SK-N-SH (cell line): ENCODE results near the gene SLC25A47. TPM values are rescaled to one million over a fixed set of nuclear protein-coding genes. Genes with fewer than 3 reads are reported as not detected.

ENCODE experiments used
- CTCF ChIA-PET: fragments of 300-600, 350-600 bp; formaldehyde crosslinking; extraction: SDS; loops from one replicate; lab custom pipeline; 2021; lab: Yijun Ruan, JAX
- POLR2A ChIA-PET: fragments of 350-600 bp; sonication (Branson Sonifier 250); formaldehyde crosslinking; extraction: SDS; loops from one replicate; lab custom pipeline; 2020; ENCODE audit warnings: antibody characterized with exemption, inconsistent platforms; lab: Yijun Ruan, JAX
- DNase-seq: peaks from one replicate; pipeline ENCODE4 v3.0.0; 2012
- H2AFZ ChIP-seq: fragments of 200-600 bp; sonication (generic); 2 replicates; pipeline ENCODE4 v1.8.1; 2016; ENCODE audit warnings: antibody characterized with exemption, mild to moderate bottlenecking, low read depth
- H3F3A ChIP-seq: fragments of 200-600 bp; sonication (generic); replicated peaks from 2 replicates; pipeline ENCODE3; 2016; ENCODE audit warnings: antibody characterized with exemption, mild to moderate bottlenecking; ENCODE audit not compliant: insufficient read depth
- H3K27ac ChIP-seq, 2 experiments: fragments of 200-500 bp in 1 of 2; fragments of 200-600 bp in 1 of 2; sonication (Bioruptor generic) in 1 of 2; sonication (generic), shearing (Covaris generic) in 1 of 2; 2 replicates each; pipeline versions ENCODE4 v1.5.1 to v1.6.1; 2014 to 2016; ENCODE audit warnings: low read depth in 2 of 2, inconsistent platforms in 1 of 2, low read length in 1 of 2, mild to moderate bottlenecking in 1 of 2, mixed read lengths in 1 of 2
- H3K27me3 ChIP-seq: fragments of 200-600 bp; sonication (generic), shearing (Covaris generic); 2 replicates; pipeline ENCODE4 v1.6.1; 2016; ENCODE audit warnings: mixed run types; ENCODE audit not compliant: insufficient read depth
- H3K36me3 ChIP-seq, 2 experiments: fragments of 200-500 bp in 1 of 2; fragments of 200-600 bp in 1 of 2; sonication (Bioruptor generic) in 1 of 2; sonication (generic) in 1 of 2; replicated peaks in 1 of 2; 2 replicates each; pipeline versions ENCODE3 to v1.5.1; 2014 to 2016; ENCODE audit warnings: low read length in 1 of 2, mild to moderate bottlenecking in 1 of 2; ENCODE audit not compliant: insufficient read depth in 2 of 2, control insufficient read depth in 1 of 2
- H3K4me1 ChIP-seq, 2 experiments: fragments of 200-500 bp in 1 of 2; fragments of 200-600 bp in 1 of 2; sonication (Bioruptor generic) in 1 of 2; sonication (generic), shearing (Covaris generic) in 1 of 2; 2 replicates each; pipeline versions ENCODE4 v1.5.1 to v1.6.1; 2014 to 2016; ENCODE audit warnings: low read depth in 1 of 2, low read length in 1 of 2, mixed run types in 1 of 2; ENCODE audit not compliant: insufficient read depth in 2 of 2, control insufficient read depth in 1 of 2
- H3K4me2 ChIP-seq: fragments of 200-600 bp; sonication (generic), shearing (Covaris generic); 2 replicates; pipeline ENCODE4 v1.6.1; 2017; ENCODE audit warnings: mixed run types
- H3K4me3 ChIP-seq, 2 experiments: fragments of 200-500 bp in 1 of 2; fragments of 200-600 bp in 1 of 2; sonication (Bioruptor generic) in 1 of 2; sonication (generic), shearing (Covaris generic) in 1 of 2; 2 replicates each; pipeline versions ENCODE4 v1.5.1 to v1.8.1; 2014 to 2016; ENCODE audit warnings: low read depth in 2 of 2, inconsistent platforms in 1 of 2, low read length in 1 of 2, mild to moderate bottlenecking in 1 of 2, mixed read lengths in 1 of 2, moderate library complexity in 1 of 2
- H3K79me2 ChIP-seq: fragments of 200-600 bp; sonication (generic); 2 replicates; pipeline ENCODE4 v1.8.1; 2017; ENCODE audit warnings: mild to moderate bottlenecking; ENCODE audit not compliant: insufficient read depth
- H3K9ac ChIP-seq: fragments of 200-600 bp; sonication (generic); 2 replicates; pipeline ENCODE4 v1.6.1; 2017; ENCODE audit warnings: mixed run types
- H3K9me2 ChIP-seq: fragments of 200-600 bp; sonication (generic); 2 replicates; pipeline ENCODE4 v1.6.1; 2017; ENCODE audit warnings: mixed run types
- H3K9me3 ChIP-seq: fragments of 200-600 bp; sonication (generic); 2 replicates; pipeline ENCODE4 v1.6.1; 2017; ENCODE audit warnings: mixed run types, mild to moderate bottlenecking, moderate library complexity
- H4K20me1 ChIP-seq: fragments of 200-600 bp; sonication (generic); 2 replicates; pipeline ENCODE4 v1.6.1; 2017; ENCODE audit warnings: mild to moderate bottlenecking, mixed run types; ENCODE audit not compliant: insufficient read depth
- CHD2 ChIP-seq: fragments of 150-350 bp; IDR thresholded peaks from 2 replicates; pipeline ENCODE4 v1.6.1; 2018; ENCODE audit warnings: low read length; ENCODE audit not compliant: partially characterized antibody
- ELF1 ChIP-seq: IDR thresholded peaks from 2 replicates; pipeline ENCODE4 v1.4.0; 2012
- FOXM1 ChIP-seq: IDR thresholded peaks from 2 replicates; pipeline ENCODE4 v1.4.0; 2012; ENCODE audit warnings: low read depth, mild to moderate bottlenecking
- GABPA ChIP-seq: IDR thresholded peaks from 2 replicates; pipeline ENCODE4 v1.4.0; 2012; ENCODE audit warnings: low read depth, mild to moderate bottlenecking
- JUND ChIP-seq: IDR thresholded peaks from 2 replicates; pipeline ENCODE4 v1.4.0; 2012
- MEF2A ChIP-seq: IDR thresholded peaks from 2 replicates; pipeline ENCODE4 v1.4.0; 2012; ENCODE audit warnings: low read depth, borderline replicate concordance
- NFIC ChIP-seq: IDR thresholded peaks from 2 replicates; pipeline ENCODE4 v1.4.0; 2012; ENCODE audit warnings: borderline replicate concordance
- NRF1 ChIP-seq: IDR thresholded peaks from 2 replicates; pipeline ENCODE4 v1.6.1; 2012; ENCODE audit warnings: low read depth, mild to moderate bottlenecking, low read length
- POLR2AphosphoS5 ChIP-seq: IDR thresholded peaks from 2 replicates; pipeline ENCODE4 v1.6.1; 2012; ENCODE audit warnings: low read depth, low read length
- RXRA ChIP-seq: IDR thresholded peaks from 2 replicates; pipeline ENCODE4 v1.4.0; 2012; ENCODE audit warnings: low read depth, mild to moderate bottlenecking, borderline replicate concordance
- SIN3A ChIP-seq: IDR thresholded peaks from 2 replicates; pipeline ENCODE4 v1.6.1; 2012; ENCODE audit warnings: low read depth, mild to moderate bottlenecking, low read length, moderate library complexity, borderline replicate concordance
- TAF1 ChIP-seq: IDR thresholded peaks from 2 replicates; pipeline ENCODE4 v1.6.1; 2012; ENCODE audit warnings: low read depth, mild to moderate bottlenecking, low read length, moderate library complexity, borderline replicate concordance
- YY1 ChIP-seq: IDR thresholded peaks from 2 replicates; pipeline ENCODE4 v1.4.0; 2012; ENCODE audit warnings: low read depth, mild to moderate bottlenecking
- WGBS: methylation state at CpG from one replicate; pipeline ENCODE4 v1.1.6; 2017; ENCODE audit warnings: low lambda C conversion rate; 5-methylcytosine and 5-hydroxymethylcytosine counted together
- polyA plus RNA-seq, 3 experiments: library from polyadenylated mRNA; depleted of rRNA; stranded (reverse); fragments of >200 nt; gene quantifications; 2 replicates each; pipeline ENCODE4 v1.2.3, GENCODE V29; 2012
- TF ChIP-seq, protein P1 (sequence below): fragments of 150-350 bp; IDR thresholded peaks from 2 replicates; pipeline ENCODE4 v1.6.1; 2017; ENCODE audit warnings: antibody characterized with exemption, low read length, low read depth, borderline replicate concordance
- TF ChIP-seq, protein P2 (sequence below): fragments of 150-350 bp; IDR thresholded peaks from 2 replicates; pipeline ENCODE4 v1.6.1; 2016; ENCODE audit warnings: mild to moderate bottlenecking, low read depth, low read length
- TF ChIP-seq, protein P3 (sequence below): IDR thresholded peaks from 2 replicates; pipeline ENCODE4 v1.4.0; 2012; ENCODE audit warnings: low read depth
- TF ChIP-seq, protein P4 (sequence below): IDR thresholded peaks from 2 replicates; pipeline ENCODE4 v1.4.0; 2012; ENCODE audit warnings: low read depth, borderline replicate concordance

Gene SLC25A47
- polyA plus RNA-seq, 1 of the 3 experiments (the other 2 are of a cell fraction) = not detected

DNA sequence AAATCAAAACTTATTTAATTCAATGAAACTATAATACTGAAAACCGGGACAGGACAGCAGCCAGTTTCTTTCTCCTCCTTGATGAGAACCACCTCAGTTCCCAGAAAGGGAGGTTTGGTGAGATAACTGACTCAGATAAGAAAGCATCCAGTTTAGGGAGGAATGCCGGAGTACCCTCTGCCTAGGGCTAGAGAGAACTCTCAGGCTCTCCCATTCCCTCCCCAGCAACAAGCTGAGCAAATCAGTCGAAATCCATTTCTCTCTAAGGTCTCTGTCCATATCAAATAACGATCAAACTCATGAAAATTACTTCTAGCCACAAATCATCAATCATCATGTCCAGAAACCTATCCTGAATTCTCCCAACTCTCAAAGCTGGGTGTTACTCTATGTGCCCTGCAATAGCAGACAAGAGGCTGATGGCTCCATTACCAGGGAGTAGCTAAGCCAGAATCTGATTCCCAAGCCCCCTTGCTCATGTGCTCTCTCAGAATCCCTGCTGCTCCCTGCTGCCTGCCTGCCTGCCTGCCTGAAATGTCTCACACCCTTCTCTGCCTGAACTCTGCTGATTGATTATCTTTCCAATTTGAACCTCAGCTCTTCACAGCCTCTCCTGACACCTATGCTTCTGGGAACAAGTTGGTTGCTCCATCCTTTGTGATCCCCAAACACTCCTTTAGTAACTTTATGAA is 49.4 kb downstream of the SLC25A47 start:
- 78% methylated on average over 4 of the region's 4 CpGs for WGBS
- Histone ChIP-seq H3K36me3 (peaks cover 13 to 22% of the 10 kb centered on the region in 2 experiments), H3K4me1 (peaks cover 0 to 18% of the 10 kb centered on the region in 2 experiments; a peak in 1 of 4 replicates), H3K4me3 (no peak overlapping the region), H2AFZ (no peak overlapping the region), H3K27me3 (no peaks in the 10 kb centered on the region), H3K4me2 (no peak overlapping the region), H4K20me1 (no peaks in the 10 kb centered on the region), H3K9ac (no peak overlapping the region), H3K79me2 (peaks cover 34% of the 10 kb centered on the region), H3F3A (peaks cover 8% of the 10 kb centered on the region), H3K27ac (no peak overlapping the region), H3K9me3 (no peaks in the 10 kb centered on the region), H3K9me2 (no peaks in the 10 kb centered on the region)
- TF ChIP-seq YY1 = no peak
- TF ChIP-seq FOXM1 = no peak
- TF ChIP-seq JUND = no peak
- TF ChIP-seq, protein P1, sequence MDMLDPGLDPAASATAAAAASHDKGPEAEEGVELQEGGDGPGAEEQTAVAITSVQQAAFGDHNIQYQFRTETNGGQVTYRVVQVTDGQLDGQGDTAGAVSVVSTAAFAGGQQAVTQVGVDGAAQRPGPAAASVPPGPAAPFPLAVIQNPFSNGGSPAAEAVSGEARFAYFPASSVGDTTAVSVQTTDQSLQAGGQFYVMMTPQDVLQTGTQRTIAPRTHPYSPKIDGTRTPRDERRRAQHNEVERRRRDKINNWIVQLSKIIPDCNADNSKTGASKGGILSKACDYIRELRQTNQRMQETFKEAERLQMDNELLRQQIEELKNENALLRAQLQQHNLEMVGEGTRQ = no peak
- no peak for TF ChIP-seq POLR2AphosphoS5
- TF ChIP-seq TAF1 = no peak
- TF ChIP-seq, protein P2, sequence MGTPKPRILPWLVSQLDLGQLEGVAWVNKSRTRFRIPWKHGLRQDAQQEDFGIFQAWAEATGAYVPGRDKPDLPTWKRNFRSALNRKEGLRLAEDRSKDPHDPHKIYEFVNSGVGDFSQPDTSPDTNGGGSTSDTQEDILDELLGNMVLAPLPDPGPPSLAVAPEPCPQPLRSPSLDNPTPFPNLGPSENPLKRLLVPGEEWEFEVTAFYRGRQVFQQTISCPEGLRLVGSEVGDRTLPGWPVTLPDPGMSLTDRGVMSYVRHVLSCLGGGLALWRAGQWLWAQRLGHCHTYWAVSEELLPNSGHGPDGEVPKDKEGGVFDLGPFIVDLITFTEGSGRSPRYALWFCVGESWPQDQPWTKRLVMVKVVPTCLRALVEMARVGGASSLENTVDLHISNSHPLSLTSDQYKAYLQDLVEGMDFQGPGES = no peak
- TF ChIP-seq, protein P3, sequence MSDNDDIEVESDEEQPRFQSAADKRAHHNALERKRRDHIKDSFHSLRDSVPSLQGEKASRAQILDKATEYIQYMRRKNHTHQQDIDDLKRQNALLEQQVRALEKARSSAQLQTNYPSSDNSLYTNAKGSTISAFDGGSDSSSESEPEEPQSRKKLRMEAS = no peak
- no peak for TF ChIP-seq ELF1
- TF ChIP-seq GABPA = no peak
- no peak for TF ChIP-seq RXRA
- no peak for TF ChIP-seq NRF1
- TF ChIP-seq SIN3A = no peak
- no peak for TF ChIP-seq NFIC
- TF ChIP-seq, protein P4, sequence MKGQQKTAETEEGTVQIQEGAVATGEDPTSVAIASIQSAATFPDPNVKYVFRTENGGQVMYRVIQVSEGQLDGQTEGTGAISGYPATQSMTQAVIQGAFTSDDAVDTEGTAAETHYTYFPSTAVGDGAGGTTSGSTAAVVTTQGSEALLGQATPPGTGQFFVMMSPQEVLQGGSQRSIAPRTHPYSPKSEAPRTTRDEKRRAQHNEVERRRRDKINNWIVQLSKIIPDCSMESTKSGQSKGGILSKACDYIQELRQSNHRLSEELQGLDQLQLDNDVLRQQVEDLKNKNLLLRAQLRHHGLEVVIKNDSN = no peak
- TF ChIP-seq CHD2 = no peak
- no peak for TF ChIP-seq MEF2A
- CTCF ChIA-PET = interaction anchor here (0.7 to 1.4 kb wide), 5 partner anchors 9 to 88 kb away, joined by 3 to 4 read pairs (median 3); no protein-coding TSS in a partner anchor
- POLR2A ChIA-PET = interaction anchor here (1.2 kb wide), 1 partner anchor 9 kb away, joined by 3 read pairs; no protein-coding TSS in a partner anchor
- no peak for DNase-seq
